Ammon's horn (tissue), 1 donor: ENCODE measurements around the gene HSD17B11.
"Not testable (repeated sequence)": the region's sequence is repeated elsewhere in the genome, so short reads cannot be mapped to it uniquely, and the experiment has no call there.

Source experiments
- DNase-seq: peaks from one replicate; pipeline ENCODE4 v3.0.0-alpha.2; 2016; ENCODE audit warnings: low spot score

Gene HSD17B11

DNA sequence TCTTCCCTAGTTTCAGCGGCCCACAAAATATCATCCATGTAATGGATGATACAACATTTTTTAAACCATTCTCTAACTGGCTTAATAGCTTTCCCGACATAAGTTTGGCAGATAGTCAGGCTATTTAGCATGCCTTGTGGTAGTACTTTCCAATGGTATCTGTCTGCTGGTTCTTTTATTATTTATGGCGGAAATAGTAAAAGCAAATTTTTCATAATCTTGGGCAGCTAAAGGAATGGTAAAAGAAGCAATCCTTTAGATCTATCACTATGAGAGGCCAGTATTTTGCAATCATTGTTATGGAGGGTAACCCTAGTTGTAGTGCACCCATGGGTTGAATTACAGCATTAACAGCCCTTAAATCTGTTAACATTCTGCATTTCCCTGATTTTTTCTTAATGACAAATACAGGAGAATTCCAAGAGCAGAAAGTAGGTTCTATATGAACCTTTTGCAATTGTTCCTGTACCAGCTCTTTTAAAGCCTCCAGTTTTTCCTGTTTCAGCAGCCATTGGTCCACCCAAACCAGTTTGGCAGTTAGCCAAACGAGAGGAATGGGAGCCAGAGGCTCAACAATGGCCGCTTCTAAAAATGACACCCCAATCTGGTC is 14.3 kb upstream of the HSD17B11 start:
- no peak for DNase-seq

DNA sequence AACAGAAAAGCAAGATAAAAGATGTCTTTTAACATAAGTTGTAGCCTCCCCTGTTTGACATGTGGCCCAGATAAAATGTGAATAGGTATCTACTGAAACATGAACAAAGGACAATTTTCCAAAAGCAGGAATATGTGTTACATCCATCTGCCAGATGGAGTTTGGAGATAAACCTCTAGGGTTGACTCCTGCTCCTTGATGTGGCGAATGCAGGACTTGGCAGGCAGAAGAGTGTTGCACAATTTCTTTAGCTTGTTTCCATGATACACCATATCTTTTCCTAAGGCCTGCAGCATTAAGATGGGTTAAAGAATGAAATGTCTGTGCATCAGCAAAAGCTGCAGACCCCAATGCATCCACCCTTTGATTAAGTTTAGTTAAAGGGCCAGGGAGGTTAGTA is 12.7 kb upstream of the HSD17B11 start:
- DNase-seq: not testable (repeated sequence)

DNA sequence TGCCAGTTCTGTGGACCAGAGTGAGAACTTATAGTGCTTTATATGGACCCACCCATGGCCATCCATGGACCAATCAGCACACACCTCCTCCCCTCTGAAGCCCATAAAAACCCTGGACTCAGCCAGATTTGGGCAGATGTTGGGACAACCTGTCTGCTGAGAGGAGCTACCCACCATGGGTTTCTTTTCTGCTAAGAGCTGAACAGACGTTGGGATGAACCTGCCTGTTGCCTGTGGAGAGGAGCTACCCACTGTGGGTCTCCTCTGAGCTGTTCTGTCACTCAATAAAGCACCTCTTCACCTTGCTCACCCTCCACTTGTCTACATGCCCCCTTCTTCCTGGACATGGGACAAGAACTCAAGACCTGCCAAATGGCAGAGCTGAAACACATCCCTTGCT is 9.0 kb upstream of the HSD17B11 start:
- DNase-seq: no peak

DNA sequence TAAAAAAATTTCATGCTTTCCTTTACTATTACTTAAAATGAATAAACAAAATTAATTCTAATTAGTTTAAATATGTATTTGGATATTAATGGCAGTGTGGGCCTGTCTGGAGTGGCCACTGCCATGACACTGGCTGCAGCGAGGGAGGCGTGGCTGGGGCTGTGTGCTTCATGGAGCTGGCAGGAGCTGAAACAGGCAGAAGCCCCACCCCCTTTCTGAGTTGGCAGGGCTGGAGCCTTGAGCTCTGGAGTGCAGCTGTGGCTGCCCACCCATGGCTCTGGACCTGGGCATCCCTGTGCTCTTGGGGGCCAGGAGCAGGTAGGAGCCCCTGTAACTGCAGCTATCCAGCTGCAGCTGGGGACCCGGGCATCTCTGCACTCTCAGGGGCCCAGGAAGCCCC is 8.2 kb upstream of the HSD17B11 start:
- no peak for DNase-seq

DNA sequence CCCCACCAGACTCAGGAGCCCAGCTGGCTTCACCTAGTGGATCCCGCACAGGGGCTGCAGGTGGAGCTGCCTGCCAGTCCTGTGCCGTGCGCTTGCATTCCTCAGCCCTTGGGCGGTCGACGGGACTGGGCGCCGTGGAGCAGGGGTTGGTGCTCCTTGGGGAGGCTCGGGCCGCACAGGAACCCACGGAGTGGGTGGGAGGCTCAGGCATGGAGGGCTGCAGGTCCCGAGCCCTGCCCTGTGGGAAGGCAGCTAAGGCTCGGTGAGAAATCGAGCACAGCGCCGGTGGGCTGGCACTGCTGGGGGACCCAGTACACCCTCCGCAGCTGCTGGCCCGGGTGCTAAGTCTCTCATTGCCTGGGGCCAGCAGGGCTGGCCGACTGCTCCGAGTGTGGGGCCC is 4.9 kb upstream of the HSD17B11 start:
- not testable (repeated sequence) for DNase-seq

DNA sequence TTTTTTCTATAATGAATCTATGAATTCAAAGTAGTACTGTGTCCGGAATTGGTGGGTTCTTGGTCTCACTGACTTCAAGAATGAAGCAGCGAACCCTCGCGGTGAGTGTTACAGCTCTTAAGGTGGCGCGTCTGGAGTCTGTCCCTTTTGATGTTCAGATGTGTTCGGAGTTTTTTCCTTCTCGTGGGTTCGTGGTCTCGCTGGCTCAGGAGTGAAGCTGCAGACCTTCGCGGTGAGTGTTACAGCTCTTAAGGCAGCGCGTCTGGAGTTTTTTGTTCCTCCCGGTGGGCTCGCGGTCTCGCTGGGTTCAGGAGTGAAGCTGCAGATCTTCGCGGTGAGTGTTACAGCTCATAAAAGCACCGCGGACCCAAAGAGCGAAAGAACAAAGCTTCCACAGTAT is 4.1 kb upstream of the HSD17B11 start:
- DNase-seq: not testable (repeated sequence)

DNA sequence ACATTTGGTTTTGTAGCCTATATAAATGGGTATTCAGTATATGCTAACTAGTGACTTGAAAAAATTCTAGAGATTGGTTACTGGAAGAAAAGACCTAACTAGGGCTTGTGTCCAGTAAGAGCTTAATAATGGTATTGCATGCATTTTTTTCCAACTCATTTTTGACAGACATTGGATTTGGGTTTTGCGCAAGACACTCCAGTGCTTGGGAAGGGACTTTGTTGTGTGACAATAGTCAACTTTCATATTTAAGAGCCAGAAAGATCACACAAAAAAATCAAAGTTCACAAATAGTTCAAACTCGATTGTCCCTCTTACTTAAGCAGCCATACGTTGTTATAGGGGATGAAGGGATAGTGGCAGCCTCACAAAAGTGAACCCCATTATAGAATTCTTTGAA is 1.2 kb upstream of the HSD17B11 start:
- no peak for DNase-seq

DNA sequence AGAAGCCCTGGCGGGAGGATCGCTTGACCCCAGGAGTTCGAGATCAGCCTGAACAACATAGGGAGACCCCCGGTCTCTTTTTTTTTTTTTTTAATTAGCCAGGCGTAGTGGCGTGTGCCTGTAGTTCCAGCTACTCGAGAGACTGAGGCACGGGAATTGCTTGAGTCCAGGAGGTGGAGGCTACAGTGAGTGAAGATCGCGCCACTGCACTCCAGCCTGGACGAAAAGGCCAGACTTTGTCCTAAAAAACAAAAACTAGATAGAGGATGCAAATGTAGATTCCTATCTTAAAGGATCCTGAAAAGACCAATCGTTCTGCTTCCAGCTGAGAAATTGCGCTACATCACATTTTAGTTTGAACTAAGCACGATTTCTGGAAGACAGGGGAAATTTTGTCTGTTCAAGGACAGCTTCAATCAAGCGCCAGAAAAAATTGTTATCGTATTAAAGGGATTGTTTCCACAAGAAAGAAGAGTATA is 627 bp upstream of the HSD17B11 start:
- DNase-seq: no peak

DNA sequence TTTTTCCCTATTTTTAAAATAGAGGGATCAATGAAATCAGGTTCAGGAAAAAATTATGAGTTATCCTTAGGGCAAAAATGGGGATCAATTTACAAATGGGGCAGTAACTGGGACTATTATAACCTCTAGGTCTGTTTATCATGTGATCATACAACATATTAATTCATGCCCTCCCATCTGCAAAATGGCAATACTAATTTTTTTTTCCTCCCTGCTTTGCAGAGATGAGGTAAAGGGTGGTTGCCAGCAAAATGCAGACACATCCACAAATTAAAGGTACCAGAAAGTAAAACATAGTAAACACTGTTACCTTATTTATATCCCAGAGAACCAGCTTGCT is 467 bp downstream of the HSD17B11 start:
- no peak for DNase-seq

DNA sequence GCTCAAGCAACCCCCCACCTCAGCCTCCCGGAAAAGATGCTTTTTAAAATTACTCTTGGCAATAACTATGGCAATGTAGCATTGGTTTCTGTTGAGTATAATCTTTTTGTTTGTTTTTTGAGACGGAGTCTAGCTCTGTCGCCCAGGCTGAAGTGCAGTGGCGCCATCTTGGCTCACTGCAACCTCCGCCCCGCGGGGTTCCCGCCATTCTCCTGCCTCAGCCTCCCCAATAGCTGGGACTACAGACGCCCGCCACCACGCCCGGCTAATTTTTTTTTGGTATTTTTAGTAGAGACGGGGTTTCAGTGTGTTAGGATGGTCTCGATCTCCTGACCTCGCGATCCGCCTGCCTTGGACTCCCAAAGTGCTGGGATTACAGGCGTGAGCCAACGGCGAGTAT is 933 bp downstream of the HSD17B11 start:
- not testable (repeated sequence) for DNase-seq

DNA sequence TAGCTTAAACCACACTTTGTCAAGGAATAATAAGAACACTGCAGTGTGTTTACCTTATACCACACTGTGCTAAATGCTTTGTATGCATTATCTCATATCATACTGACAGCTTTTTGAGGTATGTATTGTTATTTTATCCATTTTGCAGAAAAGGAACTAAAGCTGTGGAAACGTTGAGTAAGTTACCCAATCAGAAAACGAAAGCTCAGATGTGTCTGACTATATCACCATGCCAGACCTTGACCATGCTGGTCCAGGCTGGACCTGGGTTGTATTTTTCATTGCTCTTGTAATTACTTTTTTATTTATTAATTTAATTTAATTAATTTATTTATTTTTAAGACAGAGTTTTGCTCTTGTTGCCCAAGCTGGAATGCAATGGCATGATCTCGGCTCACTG is 2.1 kb downstream of the HSD17B11 start:
- DNase-seq: no peak

DNA sequence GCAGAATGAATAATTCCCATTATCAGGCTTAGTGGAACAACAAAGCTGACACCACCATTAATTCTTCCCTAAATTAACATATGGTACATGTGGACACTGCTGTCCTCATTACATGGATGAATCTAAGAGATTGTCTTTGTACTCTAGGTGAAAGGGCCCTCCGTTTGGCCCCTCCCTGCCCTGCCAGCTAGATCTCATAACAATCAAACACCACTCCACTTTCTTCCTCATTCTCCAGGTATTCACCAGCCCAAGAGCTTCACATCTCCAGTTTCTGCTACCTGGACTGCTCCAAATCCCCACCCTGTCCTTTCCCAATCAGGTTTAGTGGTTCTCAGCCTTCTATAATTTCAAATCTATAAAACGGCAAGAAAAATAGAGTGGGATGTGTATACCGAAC is 3.8 kb downstream of the HSD17B11 start:
- DNase-seq: no peak

DNA sequence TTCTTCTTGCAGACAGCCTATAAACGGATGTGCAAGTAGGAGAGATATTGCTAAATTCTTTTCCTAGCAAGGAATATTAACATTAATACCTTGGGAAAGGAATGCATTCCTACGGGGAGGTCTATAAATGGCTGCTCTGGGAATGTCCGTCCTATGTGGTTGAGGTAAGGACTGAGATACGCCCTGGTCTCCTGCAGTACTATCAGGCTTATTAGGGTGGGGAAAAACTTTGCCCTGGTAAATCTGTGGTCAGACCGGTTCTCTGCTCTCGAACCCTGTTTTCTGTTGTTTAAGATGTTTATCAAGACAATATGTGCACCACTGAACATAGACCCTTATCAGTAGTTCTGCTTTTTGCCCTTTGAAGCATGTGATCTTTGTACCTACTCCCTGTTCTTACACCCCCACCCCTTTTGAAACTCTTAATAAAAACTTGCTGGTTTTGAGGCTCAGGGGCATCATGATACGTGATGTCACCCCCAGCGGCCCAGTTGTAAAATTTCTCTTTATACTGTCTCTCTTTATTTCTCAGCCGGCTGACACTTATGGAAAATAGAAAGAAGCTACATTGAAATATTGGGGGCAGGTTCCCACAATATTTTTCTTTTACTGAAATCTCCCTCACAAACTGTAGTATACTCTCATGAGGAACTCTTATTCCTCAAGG is 6.4 kb downstream of the HSD17B11 start:
- DNase-seq: not testable (repeated sequence)

DNA sequence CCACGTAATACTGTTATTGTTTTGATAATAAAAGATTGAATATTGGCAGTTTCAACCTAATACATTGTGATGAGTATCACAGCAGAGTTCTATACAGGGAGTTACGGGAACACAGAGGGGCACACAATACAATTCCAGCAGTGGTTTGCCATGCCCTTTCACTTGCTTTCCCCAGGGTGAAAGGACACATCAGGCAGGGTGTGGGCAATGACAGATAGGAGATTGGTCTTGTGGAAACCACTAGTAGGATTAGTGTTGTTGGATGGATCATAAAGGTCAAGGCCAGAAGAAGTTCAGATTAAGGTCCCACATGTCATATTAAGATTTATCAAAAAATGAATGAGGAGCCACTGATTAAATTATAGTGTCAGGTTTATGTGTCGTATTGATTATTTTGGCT is 8.1 kb downstream of the HSD17B11 start:
- no peak for DNase-seq

DNA sequence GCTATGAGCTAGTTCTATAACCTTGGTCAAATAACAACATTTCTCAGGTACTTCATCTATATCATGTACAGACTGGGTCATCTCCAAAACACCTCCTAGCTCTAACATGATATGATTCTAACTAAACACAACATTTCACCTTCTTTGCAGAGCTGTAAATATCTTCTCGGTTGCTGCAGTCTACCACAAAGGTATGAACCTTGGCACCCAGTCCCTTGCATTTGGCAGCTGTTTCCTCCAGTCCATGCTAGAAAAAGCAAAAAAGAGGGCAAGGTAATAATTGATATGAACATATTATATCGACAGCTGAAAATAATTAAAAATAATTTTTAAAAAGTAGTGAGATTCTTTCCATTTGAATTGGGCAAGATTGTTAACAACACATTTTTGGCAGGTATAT is 8.9 kb downstream of the HSD17B11 start:
- no peak for DNase-seq

DNA sequence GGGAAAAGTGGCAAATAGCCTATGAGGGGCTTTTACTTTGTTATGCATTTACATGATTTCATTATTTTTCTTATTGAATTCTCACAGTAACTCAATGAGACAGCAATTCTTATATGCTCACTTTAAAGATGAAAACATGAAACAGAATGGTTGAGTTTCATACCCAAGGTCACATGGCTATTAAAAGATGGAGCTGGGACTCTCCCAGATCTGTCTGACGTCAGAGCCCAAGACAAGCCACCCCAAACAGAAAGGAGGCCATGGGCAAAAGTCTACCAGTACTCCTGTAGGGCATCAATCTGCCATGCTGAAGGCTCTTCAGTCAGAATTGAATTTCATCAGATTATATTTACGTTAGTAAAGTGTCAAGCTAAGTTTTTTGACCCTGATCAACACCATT is 13.2 kb downstream of the HSD17B11 start:
- no peak for DNase-seq

DNA sequence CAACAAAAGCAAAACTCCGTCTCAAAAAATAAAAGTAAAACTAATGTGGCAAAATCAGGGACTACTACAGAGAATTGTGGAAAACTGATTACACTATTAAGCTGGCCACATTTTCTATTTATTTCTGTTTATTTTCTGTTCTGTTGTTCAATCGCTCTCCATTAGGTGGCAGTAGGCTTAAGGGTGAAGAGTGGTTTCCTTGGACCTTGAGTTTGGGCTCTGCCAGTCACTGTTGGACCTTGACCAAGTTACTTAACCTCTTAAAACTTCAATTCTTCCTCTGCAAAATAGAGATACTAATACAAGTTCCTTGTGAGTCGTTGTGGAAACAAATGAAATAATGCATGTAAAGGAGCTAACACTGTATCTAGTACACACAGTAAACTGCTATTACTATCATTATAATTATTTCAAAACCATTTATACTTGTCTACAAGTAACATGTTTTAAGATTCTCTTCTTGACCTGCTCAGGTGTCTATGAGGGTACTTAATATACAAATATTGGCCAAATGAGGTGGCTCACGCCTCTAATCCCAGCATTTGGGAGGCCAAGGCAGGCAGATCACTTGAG is 15.2 kb downstream of the HSD17B11 start:
- DNase-seq: peak; percentile 81

DNA sequence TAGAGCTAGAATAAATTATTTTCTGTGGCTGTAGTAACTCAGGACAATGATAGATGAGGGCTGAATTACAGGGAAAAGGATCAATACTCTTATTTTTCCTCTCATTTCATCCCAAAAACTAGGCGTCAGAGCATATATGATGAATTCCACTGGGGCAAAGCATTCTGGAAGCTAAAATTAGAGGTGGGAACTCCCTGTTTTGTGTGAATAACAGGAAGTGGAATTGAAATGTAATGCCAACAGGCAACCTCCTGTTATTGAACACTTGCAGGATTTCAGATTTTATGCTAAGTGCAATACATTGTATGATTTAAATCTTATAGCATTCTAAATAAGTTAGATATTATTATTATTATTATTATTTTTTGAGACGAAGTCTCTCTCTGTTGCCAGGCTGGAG is 20.9 kb downstream of the HSD17B11 start:
- no peak for DNase-seq

DNA sequence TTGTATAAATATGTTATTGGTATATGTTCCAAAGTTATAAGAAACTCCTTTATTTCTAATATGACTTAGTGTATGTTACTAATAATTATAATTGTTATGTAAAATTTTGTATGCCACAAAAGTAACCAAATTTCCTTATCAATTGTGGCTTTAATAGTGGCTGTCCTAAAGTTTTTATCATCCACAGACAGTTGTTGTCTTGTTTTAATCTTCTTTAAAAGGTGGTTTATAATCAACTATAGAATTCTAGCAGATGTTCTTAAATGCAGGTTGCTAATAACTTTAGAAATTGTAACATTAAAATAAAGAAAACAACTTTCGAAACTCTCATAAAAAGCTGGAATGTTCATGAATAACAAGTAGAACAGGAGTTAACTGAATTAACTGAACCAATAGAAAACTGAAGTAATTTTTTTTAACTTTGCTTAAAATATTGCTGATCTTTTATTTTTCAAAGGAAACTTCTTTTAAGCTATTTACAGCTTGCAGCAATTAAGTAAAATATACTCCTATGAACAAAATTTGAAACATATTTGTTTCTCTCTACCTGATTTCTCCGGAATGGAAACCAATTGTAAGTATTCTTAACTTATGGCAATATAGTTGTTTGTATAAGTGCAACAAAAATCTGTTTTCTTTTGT is 24.3 kb downstream of the HSD17B11 start:
- no peak for DNase-seq

DNA sequence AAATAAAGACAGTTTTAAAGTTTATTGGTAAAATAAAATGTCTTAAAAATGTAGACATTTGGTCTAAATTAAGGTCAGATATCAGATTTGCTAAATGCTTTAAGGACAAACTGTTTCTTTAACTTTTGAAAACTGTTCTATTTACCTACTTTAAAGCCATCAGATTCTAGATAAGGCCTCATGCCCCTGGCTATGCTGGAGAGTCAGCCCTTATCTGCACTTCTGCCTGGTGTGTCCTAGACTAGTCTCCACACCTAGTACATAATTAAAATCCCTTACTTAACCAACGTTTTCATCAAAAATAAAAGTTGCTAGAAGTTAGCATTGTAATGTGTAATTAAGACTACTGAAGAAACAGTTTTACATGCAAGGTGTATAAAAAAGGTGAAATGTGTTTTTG is 25.6 kb downstream of the HSD17B11 start:
- no peak for DNase-seq

DNA sequence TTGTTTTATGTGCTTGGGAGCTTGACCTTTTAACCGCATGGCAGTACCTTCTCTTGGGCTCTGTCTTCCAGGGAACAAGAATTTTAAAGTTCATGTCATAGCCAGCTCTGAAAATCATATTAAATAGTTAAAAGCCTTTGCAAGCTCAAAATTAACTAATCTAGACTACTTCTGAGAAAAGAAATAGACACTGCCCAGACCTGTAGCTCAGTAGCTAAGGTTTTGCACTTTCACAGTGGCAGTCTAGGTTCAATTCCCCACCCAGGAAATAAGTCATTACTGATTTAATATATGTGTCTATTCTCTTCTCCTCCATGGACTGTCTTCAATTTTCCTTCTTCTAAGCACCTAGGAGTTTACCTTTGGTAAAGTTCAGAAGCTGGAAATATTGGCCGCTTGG is 27.4 kb downstream of the HSD17B11 start:
- DNase-seq: no peak

DNA sequence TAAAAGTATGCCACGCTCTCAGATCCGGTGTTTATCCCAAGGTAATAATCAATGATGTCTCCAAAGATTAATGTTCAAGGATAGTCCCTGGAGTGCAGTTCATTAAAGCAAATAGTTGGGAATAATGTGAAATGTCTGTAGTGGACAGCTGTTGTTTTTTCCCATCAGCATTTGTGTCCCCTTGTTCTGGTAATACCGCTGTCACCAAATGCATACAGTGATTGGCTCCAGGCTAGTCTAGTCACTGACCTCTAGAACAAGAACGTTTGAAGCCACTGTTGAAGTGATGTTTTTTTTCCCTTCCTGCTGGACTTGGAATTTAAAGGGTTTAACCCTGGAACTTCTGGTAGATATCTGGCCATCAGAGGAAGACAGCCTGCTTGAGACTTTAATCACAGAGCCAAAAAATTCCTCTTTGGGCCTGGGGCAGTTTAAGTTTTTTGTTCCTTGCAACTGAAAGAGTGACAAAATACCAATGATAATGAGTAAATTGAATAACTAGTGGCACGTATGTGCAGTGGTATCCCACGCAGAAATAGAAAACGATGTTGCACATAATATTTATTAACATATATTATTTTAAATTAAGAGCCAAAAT is 30.6 kb downstream of the HSD17B11 start:
- no peak for DNase-seq

DNA sequence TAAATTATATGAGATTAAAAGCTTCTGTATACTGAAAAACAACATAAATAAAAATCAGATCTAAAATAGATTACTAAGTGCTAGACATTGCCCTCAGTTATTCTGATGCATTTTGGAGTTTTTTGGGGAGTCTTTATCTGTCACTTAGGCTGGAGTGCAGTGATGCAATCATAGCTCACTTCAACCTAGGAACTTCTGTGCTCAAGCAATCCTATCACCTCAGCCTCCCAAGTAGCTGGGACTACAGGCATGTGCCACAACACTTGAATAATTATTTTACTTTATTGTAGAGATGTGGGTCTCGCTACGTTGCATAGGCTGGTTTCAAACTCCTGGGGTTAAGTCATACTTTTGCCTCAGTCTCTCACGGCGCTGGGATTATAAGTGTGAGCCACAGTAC is 31.7 kb downstream of the HSD17B11 start:
- no peak for DNase-seq
